GDM1 (cell line): ENCODE data around the gene ZNF341.

Experiments
- DNase-seq: peaks from one replicate; lab custom pipeline; 2025; lab: John Stamatoyannopoulos, UW

ZNF341 gene

GRCh38 chr20:33796263-33796906 is 64.6 kb downstream of the ZNF341 start:
- no peak for DNase-seq

DNA sequence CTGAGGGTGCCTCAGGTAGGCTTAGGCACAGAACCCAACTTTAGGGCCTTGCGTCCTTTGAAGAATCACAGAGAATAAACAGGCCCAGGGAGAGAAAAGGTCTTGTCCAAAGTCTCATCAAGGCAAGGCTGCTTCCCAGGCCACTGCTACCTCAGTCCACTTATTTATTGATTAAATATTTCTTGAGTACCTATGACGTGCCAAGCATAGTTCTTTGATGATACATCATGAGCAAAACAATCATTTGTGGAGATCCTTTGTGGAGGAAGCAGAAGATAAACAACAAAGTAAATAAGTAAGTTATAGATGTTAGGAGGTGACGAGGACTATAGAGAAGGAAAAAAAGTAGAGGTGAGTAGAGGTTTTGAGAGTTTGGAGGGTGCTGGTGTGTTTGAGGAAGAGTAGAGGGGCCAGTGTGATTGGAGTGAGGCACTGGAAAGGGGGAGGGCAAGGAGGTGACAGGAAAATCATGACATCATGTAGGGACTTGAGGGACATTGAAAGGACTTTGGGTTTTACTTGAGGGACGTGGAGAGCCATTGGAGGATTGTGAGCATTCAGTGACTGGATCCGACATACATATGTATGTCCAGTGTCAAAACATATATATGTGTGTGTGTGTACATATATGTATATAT is 65.2 kb downstream of the ZNF341 start:
- DNase-seq: no peak

- DNase-seq: no peak
These were observed 66.6 kb downstream of the ZNF341 start for GRCh38 chr20:33798444-33798843.

DNA sequence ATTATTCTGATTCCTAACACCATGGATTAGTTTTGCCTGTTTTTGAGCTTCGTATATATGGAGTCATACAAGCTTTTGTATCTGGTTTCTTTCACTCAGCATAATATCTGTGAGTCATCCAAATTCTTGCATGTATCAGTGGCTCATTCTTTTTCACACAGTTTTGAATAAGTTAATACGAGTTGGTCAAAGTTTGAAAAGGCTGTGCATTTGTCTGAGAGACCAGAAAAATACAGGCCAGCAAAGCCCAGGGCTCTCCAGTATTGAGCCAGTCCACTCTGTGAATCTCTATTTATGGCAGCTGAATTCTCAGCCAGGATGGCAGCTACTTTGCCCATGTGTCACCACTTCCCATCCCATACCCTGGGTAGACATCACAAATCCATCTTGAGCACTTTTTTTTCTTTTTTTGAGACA is 72.1 kb downstream of the ZNF341 start:
- DNase-seq: no peak

GRCh38 chr20:33808388-33808787 is 76.6 kb downstream of the ZNF341 start:
- no peak for DNase-seq

GRCh38 chr20:33810259-33810658 is 78.5 kb downstream of the ZNF341 start:
- DNase-seq: no peak

- peak; percentile 97 for DNase-seq
These were observed 79.3 kb downstream of the ZNF341 start, which contains the start of gene CHMP4B for GRCh38 chr20:33810885-33811775. Gene CHMP4B (plus strand): TSS chr20:33811348. CDS start chr20:33811469, 121 bp downstream.

DNA sequence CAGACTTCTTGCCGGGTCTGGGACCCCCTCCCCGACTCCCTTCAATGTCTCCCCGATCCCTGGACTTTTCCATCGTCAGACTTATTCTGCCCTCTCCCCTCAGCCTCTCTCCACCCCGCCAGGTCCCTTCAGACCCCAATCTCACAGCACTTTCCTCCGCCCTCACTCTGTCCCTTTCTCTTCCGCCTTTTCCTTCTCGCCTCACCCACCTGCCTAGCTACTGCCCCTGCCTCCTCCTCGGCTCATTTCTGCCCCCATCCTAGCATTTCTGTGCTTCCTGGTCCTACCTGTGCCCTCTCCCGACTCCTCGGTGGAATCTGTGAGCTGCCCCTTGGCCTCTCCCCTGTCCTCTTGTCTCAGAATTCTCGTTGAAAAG is 80.0 kb downstream of the ZNF341 start:
- no peak for DNase-seq

- no peak for DNase-seq
These were observed 80.5 kb downstream of the ZNF341 start for GRCh38 chr20:33812152-33812849.

DNA sequence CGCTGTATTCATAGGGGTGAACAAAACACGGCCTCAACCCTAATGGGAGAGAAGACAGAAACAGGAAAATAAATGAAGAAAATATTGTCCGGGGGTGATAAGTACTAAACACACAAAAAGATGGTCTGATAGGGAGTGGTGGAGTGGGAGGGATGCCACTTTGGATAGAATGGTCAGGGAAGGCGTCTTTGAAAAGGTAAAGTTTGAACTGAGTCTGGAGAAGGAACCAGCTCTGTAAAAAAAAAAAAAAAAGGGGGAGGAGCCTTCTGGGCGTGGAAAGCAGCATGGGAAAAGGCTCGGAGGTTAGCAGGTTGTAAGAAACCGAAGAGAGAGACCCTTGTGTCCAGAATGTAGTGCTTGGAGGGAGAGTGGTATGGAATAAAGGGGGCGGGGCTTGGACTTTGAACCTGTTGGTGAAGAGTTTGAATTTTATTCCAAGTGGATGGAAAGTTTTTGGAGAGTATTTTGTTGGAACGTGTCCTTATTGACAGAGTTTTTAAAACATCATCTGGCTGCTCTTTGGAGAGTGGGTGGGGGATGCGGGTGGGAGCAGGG is 81.2 kb downstream of the ZNF341 start:
- no peak for DNase-seq

- DNase-seq: no peak
These were observed 82.5 kb downstream of the ZNF341 start for GRCh38 chr20:33814238-33814712.

DNA sequence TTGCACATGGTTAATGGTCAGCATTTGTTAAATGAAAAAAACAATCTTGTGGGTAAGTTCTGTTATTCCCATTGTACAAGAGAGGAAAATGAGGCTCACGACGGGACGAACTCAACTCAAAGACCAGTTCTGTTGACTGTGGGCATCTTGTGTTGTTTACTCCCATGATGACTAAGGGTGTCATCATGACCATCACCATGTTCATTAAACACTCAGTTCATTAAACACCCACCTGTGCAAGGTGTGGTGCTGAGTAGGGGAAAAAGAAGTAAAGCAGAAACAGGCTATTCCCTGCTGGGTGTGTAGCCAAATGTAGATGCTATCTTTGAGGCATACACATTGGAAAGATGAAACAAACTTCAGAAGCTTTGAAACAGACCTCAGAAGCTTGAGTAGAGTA is 83.9 kb downstream of the ZNF341 start:
- DNase-seq: no peak

DNA sequence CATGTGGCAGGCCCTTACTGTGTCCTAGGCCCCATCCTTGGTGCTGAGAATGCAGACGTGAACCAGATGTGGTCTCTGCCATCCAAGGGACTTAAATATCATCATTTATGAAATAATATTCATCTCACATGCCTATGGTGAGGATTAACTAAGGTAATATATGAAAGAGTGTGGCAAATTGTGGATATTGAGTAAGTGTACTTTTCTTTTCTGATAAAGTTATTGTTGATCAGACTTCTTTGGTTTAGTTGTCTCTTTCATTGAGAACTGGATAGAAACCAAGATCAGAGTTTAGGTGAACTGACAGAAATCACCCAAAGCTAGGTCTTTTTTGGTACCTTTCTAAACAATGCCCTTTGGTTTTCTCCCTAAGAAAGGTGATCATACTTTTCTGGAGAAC is 84.4 kb downstream of the ZNF341 start:
- DNase-seq: no peak

DNA sequence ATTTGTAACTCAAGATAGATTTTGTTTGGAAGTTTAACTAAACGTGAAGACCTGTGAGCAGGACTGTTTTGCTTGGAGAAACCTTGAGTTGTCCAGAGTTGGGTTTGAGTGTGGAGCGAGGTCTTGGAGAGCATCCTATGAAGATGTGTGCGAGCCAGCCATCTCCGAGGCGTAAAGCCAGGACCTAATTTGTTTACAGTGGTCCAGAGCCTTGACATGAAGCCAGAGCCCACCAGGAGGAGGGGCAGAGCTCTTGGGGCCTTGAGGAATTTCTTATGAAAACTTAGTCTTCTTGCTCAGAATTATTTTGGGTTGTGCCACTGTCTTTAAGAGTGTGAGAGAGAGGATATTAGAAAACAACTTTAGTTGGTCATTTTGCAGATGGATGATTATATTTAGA is 85.6 kb downstream of the ZNF341 start:
- no peak for DNase-seq

DNA sequence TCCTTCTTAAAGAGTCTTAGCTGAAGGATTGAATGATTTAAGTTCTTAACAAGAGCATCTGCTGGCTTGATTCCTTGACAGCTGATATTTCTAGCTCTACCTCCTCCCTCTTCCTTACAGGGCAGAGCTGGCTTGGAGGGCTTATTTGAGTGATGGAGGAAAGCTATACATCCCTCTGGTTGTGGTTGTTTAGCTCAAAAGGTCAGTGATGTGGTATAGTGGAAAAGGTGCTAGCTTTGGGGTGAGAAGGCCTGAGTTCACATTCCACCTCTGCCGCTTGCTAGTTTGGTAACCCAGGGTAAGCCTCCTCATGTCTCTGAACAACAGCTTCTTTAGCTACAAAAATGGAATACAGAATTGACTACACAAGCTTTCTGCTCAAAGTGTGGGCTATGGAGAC is 87.7 kb downstream of the ZNF341 start:
- DNase-seq: no peak

DNA sequence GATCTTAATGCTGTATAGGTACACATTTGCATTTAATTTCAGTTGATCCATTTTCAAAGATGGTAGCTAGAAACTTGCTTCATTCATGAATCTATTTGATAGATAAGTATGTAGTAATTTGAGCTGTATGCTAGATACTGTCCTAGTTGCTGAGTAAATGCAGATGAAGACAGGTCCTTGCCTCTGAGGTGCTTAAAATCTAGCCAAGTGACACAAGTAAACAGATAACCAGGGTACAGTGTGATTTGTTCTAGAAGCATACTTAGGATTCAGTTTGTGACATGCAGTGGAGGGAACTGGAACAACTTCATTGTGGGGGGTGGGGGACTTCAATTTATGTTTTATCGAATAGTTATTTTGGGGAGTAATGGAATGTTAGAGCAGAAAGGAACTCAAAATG is 88.6 kb downstream of the ZNF341 start:
- DNase-seq: no peak

DNA sequence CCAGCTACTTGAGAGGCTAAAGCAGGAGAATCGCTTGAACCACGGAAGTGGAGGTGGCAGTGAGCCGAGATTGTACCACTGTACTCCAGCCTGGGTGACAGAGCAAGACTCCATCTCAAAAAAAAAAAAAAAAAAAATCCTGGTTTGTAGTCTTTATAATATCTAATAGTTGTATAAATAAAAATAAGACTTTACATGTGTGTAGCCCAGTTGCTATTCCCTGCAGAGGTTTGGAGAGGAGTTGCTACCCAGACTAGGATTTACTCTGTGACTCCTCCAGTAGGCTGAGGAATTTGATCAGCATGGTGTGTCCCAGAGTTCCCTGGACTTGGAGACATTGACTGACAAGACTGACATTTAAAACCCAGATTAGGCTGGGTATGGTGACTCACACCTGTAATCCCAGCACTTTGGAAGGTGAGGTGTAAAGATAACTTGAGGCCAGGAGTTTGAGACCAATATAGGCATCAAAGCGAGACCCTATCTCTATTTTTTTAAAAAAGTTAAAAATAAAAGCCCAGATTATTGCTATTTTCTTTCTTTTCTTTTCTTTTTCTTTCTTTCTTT is 89.6 kb downstream of the ZNF341 start:
- no peak for DNase-seq

- DNase-seq: no peak
These were observed 90.6 kb downstream of the ZNF341 start for GRCh38 chr20:33822423-33822822.

DNA sequence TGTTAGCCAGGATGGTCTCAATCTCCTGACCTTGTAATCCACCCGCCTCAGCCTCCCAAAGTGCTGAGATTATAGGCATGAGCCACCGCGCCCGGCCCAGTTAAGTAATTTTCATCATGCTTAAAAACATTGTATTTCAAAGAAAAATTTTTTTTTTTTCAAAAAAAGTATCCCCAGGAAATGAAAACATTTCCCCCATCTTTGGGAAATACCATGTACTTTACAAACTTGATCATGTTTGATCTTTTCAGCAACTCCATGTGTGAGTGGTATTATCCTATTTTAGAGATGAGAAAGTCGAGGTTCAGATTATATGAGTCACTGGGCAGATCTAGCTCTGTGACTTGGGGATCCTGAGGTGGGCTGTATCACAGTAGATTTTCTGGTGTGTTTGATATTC is 91.2 kb downstream of the ZNF341 start:
- no peak for DNase-seq

- DNase-seq: no peak
These were observed 93.1 kb downstream of the ZNF341 start for GRCh38 chr20:33824852-33825251.
